Measurements from ENCODE around the gene CFAP61. TPM values are rescaled to one million over a fixed set of nuclear protein-coding genes. Genes with fewer than 3 reads are reported as not detected.

CFAP61 gene
- total and polyA plus RNA-seq, 2 donors: 0.32 to 0.35 TPM

- 84% methylated on average over 1 of the region's 1 CpG for WGBS
- Histone ChIP-seq H3K4me1 (ENCODE audit: insufficient read depth) (no peaks in the 10 kb centered on the region), H3K36me3 (ENCODE audit: insufficient read depth) (no peaks in the 10 kb centered on the region), H3K4me3 (ENCODE audit: low read depth, low read length) (no peak overlapping the region), H3K27ac (ENCODE audit: low read depth) (no peak overlapping the region)
- no peak for DNase-seq (ENCODE audit: extremely low spot score)
These were observed 269.6 kb downstream of the CFAP61 start for GRCh38 chr20:20321917-20322316.

GRCh38 chr20:20322912-20323311 lies 270.6 kb downstream of the CFAP61 start:
- Histone ChIP-seq H3K4me3 (ENCODE audit: low read depth, low read length) (no peak overlapping the region), H3K4me1 (ENCODE audit: insufficient read depth) (no peaks in the 10 kb centered on the region), H3K36me3 (ENCODE audit: insufficient read depth) (no peaks in the 10 kb centered on the region), H3K27ac (ENCODE audit: low read depth) (no peak overlapping the region)
- no peak for DNase-seq (ENCODE audit: extremely low spot score)
- 86% methylated on average over 6 of the region's 6 CpGs for WGBS

- Histone ChIP-seq H3K27ac (ENCODE audit: low read depth) (no peak overlapping the region), H3K4me3 (ENCODE audit: low read depth, low read length) (no peak overlapping the region), H3K36me3 (ENCODE audit: insufficient read depth) (no peaks in the 10 kb centered on the region), H3K4me1 (ENCODE audit: insufficient read depth) (no peaks in the 10 kb centered on the region)
- 86% methylated on average over 6 of the region's 6 CpGs for WGBS
- no peak for DNase-seq (ENCODE audit: extremely low spot score)
These were observed 275.4 kb downstream of the CFAP61 start for GRCh38 chr20:20327746-20328145.

GRCh38 chr20:20329564-20329963 lies 277.2 kb downstream of the CFAP61 start:
- Histone ChIP-seq H3K4me3 (ENCODE audit: low read depth, low read length) (no peak overlapping the region), H3K36me3 (ENCODE audit: insufficient read depth) (no peaks in the 10 kb centered on the region), H3K27ac (ENCODE audit: low read depth) (no peak overlapping the region), H3K4me1 (ENCODE audit: insufficient read depth) (no peaks in the 10 kb centered on the region)
- WGBS: 85% methylated on average over 13 of the region's 13 CpGs
- no peak for DNase-seq (ENCODE audit: extremely low spot score)

GRCh38 chr20:20331156-20331555 lies 278.8 kb downstream of the CFAP61 start:
- Histone ChIP-seq H3K27ac (ENCODE audit: low read depth) (no peak overlapping the region), H3K4me3 (ENCODE audit: low read depth, low read length) (no peak overlapping the region), H3K4me1 (ENCODE audit: insufficient read depth) (no peaks in the 10 kb centered on the region), H3K36me3 (ENCODE audit: insufficient read depth) (no peaks in the 10 kb centered on the region)
- 61% methylated on average over 1 of the region's 1 CpG for WGBS
- no peak for DNase-seq (ENCODE audit: extremely low spot score)

- no peak for DNase-seq (ENCODE audit: extremely low spot score)
- WGBS: 81% methylated on average over 2 of the region's 2 CpGs
- H3K27ac ChIP-seq (ENCODE audit: low read depth): no peak overlapping the region
- H3K36me3 ChIP-seq (ENCODE audit: insufficient read depth): no peaks in the 10 kb centered on the region
- H3K4me1 ChIP-seq (ENCODE audit: insufficient read depth): no peaks in the 10 kb centered on the region
- no peak overlapping the region for H3K4me3 ChIP-seq (ENCODE audit: low read depth, low read length)
These were observed 279.5 kb downstream of the CFAP61 start for GRCh38 chr20:20331817-20332216.

- Histone ChIP-seq H3K27ac (ENCODE audit: low read depth) (no peak overlapping the region), H3K36me3 (ENCODE audit: insufficient read depth) (no peaks in the 10 kb centered on the region), H3K4me3 (ENCODE audit: low read depth, low read length) (no peak overlapping the region), H3K4me1 (ENCODE audit: insufficient read depth) (no peaks in the 10 kb centered on the region)
- DNase-seq (ENCODE audit: extremely low spot score): no peak
- 67% methylated on average over 6 of the region's 6 CpGs for WGBS
These were observed 281.5 kb downstream of the CFAP61 start for GRCh38 chr20:20333866-20334265.

GRCh38 chr20:20334489-20334888 lies 282.2 kb downstream of the CFAP61 start:
- Histone ChIP-seq H3K27ac (ENCODE audit: low read depth) (no peak overlapping the region), H3K36me3 (ENCODE audit: insufficient read depth) (no peaks in the 10 kb centered on the region), H3K4me1 (ENCODE audit: insufficient read depth) (no peaks in the 10 kb centered on the region), H3K4me3 (ENCODE audit: low read depth, low read length) (no peak overlapping the region)
- DNase-seq (ENCODE audit: extremely low spot score): no peak
- 62% methylated on average over 5 of the region's 5 CpGs for WGBS

GRCh38 chr20:20338133-20338730 lies 285.9 kb downstream of the CFAP61 start:
- Histone ChIP-seq H3K4me3 (ENCODE audit: low read depth, low read length) (no peak overlapping the region), H3K36me3 (ENCODE audit: insufficient read depth) (no peaks in the 10 kb centered on the region), H3K27ac (ENCODE audit: low read depth) (no peak overlapping the region), H3K4me1 (ENCODE audit: insufficient read depth) (no peaks in the 10 kb centered on the region)
- whole genome bisulfite sequencing: 89% methylated on average over 14 of the region's 14 CpGs
- DNase-seq (ENCODE audit: extremely low spot score): no peak

GRCh38 chr20:20340443-20340842 lies 288.1 kb downstream of the CFAP61 start:
- no peaks in the 10 kb centered on the region for H3K4me1 ChIP-seq (ENCODE audit: insufficient read depth)
- H3K27ac ChIP-seq (ENCODE audit: low read depth): no peak overlapping the region
- DNase-seq (ENCODE audit: extremely low spot score): no peak
- WGBS: 91% methylated on average over 16 of the region's 16 CpGs
- no peak overlapping the region for H3K4me3 ChIP-seq (ENCODE audit: low read depth, low read length)
- H3K36me3 ChIP-seq (ENCODE audit: insufficient read depth): no peaks in the 10 kb centered on the region

- Histone ChIP-seq H3K36me3 (ENCODE audit: insufficient read depth) (no peaks in the 10 kb centered on the region), H3K4me1 (ENCODE audit: insufficient read depth) (no peaks in the 10 kb centered on the region), H3K27ac (ENCODE audit: low read depth) (no peak overlapping the region), H3K4me3 (ENCODE audit: low read depth, low read length) (no peak overlapping the region)
- peak; percentile 25 for DNase-seq (ENCODE audit: extremely low spot score)
- WGBS: 47% methylated on average over 4 of the region's 4 CpGs
These were observed 289.0 kb downstream of the CFAP61 start for GRCh38 chr20:20341371-20341770.

GRCh38 chr20:20342066-20342465 lies 289.7 kb downstream of the CFAP61 start:
- Histone ChIP-seq H3K4me1 (ENCODE audit: insufficient read depth) (no peaks in the 10 kb centered on the region), H3K4me3 (ENCODE audit: low read depth, low read length) (no peak overlapping the region), H3K27ac (ENCODE audit: low read depth) (no peak overlapping the region), H3K36me3 (ENCODE audit: insufficient read depth) (no peaks in the 10 kb centered on the region)
- 28% methylated on average over 5 of the region's 5 CpGs for WGBS
- DNase-seq (ENCODE audit: extremely low spot score): peak; percentile 13

GRCh38 chr20:20343932-20344331 lies 291.6 kb downstream of the CFAP61 start:
- Histone ChIP-seq H3K4me3 (ENCODE audit: low read depth, low read length) (no peak overlapping the region), H3K4me1 (ENCODE audit: insufficient read depth) (no peaks in the 10 kb centered on the region), H3K36me3 (ENCODE audit: insufficient read depth) (no peaks in the 10 kb centered on the region), H3K27ac (ENCODE audit: low read depth) (no peak overlapping the region)
- DNase-seq (ENCODE audit: extremely low spot score): no peak
- 64% methylated on average over 7 of the region's 7 CpGs for WGBS

GRCh38 chr20:20344476-20344875 lies 292.1 kb downstream of the CFAP61 start:
- Histone ChIP-seq H3K4me3 (ENCODE audit: low read depth, low read length) (no peak overlapping the region), H3K4me1 (ENCODE audit: insufficient read depth) (no peaks in the 10 kb centered on the region), H3K36me3 (ENCODE audit: insufficient read depth) (no peaks in the 10 kb centered on the region), H3K27ac (ENCODE audit: low read depth) (no peak overlapping the region)
- DNase-seq (ENCODE audit: extremely low spot score): no peak
- 80% methylated on average over 4 of the region's 4 CpGs for WGBS

- H3K36me3 ChIP-seq (ENCODE audit: insufficient read depth): no peaks in the 10 kb centered on the region
- 81% methylated on average over 3 of the region's 3 CpGs for WGBS
These were observed 301.2 kb downstream of the CFAP61 start for GRCh38 chr20:20353576-20353975.

More at GRCh38 chr20:20353576-20353975, 301.2 kb downstream of the CFAP61 start:
- Histone ChIP-seq H3K27ac (ENCODE audit: low read depth) (no peak overlapping the region), H3K4me3 (ENCODE audit: low read depth, low read length) (no peak overlapping the region), H3K4me1 (ENCODE audit: insufficient read depth) (no peaks in the 10 kb centered on the region)
- DNase-seq (ENCODE audit: extremely low spot score): no peak
